NCI-H187 (cell line): Measurements from ENCODE around the gene CACHD1.

ENCODE experiments used
- DNase-seq, 2 experiments: peaks; one replicate each; lab custom pipeline; 2025; lab: John Stamatoyannopoulos, UW

CACHD1 gene

DNA sequence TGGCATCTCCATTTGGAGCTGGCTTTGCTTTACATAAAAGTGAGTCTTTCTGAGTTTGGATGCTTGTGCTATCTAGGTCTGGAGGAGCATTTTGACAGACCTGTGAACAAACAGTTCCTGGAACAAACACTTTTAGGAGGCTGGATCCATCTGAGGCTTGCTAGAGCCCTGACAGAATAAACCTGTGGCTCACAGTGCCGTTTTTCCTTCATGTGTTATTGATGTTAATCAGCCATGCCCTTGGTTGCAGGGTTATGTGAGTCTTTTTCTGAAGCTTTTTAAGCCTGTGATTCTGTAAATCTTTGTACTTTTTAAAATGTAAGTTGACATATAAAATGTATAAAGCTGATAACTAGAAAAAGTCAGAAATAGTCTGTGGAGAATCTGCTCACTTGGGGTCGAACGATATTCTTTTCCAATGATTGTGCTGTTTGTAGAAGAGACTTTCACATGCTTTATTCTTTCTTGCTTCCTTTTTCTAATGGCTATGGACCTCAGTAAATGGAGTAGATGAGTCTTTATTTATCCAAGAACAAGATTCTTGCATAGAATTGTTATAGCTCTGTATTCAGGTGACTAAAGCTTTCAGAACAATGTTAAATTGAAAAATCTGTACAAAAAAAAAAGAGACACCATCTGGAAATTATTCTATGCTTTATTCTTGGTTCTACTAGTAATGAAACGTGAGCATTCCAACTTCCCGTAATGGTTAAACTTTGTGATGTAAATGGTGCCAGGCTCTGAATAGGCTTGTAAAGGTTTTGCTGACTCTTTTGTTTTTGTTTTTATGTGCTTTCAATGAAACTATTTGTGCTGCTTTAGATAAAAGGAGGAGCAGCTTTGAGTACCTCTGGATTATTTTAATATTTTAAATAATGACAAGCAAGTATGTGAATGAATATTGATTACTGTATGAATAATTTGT, 53.7 kb downstream of the CACHD1 start:
- DNase-seq = no peak

GRCh38 chr1:64524614-64525013, 54.7 kb downstream of the CACHD1 start:
- no peak for DNase-seq

DNA sequence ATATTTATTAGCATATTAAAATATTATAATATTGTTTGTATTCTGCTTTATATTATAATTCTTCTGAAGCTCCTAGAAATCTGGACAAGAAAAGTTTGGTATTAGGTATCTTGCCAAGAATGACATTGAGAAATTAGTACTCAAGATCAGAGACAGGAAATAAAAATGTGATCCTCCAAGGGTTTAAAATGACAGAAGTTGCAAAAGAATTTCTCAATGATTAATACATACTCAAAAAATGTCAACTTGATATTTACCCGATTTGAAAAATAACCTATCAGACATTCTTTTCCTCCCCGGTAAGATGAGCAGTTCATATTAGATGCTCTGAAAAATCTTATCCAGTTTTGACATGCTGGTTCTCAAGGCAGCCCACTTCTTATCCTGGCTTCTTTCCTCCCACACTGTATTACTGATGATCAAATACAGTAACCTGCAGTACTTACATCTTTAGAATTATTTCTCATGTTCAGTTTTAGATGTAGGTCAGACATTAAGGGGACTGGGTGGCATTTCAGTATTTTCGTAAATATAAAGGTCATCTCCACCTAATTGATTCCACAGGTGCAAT, 55.3 kb downstream of the CACHD1 start:
- no peak for DNase-seq

GRCh38 chr1:64526312-64526711, 56.4 kb downstream of the CACHD1 start:
- DNase-seq = no peak

- DNase-seq = no peak
These were observed 57.2 kb downstream of the CACHD1 start for GRCh38 chr1:64527165-64527564.

DNA sequence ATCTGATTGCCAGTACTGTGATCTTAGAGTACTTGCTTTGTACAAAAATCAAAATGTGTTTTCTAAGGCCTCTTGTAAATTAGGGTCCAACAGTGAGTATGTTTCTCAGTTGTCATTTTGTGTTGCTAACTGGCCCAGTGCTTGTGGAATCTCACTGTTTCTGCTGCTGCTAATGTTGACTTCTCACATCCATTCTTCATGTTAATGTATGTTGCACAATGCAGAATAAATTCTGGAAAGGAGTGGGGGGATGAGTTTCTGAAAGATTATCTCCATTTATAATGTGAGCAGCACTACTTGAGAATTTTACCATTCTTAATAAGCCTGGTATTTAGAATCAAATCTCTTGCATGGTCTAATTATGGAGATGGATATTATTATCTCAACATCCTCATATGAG, 57.9 kb downstream of the CACHD1 start:
- DNase-seq = no peak

DNA sequence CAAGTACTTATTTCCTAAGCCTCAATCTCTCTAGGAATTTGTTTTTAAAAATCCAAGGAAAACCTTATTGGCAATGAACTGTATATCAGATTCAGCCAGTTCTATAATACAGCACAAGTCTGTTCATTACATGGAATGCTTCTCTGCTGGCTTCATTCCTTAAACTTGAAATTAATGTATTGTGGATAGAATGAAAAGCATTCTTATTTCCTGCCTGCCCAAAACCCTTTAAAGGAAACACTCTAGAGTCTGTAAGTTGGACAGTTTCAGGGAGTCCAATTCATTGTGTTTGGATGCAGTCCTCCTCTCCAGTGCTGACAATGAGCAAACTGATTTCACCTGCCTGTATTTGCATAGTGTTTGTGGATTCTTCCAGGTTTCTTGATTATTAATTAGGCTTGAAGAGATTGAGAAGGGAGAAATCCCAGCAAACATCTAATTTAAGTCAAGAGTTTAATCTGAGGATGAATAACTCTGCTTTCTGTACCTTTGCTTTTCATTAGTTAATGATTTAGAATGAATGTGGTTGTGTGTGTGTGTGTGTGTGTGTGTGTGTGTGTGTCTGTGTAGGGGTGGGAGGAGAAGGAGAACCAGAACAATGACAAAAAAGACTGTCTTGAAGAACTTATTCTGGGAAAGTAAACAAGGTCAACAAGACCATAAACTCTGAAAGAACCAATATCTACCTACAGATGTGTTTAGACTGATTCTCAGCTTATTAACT, 61.2 kb downstream of the CACHD1 start:
- no peak for DNase-seq

GRCh38 chr1:64532646-64533045, 62.7 kb downstream of the CACHD1 start:
- no peak for DNase-seq

DNA sequence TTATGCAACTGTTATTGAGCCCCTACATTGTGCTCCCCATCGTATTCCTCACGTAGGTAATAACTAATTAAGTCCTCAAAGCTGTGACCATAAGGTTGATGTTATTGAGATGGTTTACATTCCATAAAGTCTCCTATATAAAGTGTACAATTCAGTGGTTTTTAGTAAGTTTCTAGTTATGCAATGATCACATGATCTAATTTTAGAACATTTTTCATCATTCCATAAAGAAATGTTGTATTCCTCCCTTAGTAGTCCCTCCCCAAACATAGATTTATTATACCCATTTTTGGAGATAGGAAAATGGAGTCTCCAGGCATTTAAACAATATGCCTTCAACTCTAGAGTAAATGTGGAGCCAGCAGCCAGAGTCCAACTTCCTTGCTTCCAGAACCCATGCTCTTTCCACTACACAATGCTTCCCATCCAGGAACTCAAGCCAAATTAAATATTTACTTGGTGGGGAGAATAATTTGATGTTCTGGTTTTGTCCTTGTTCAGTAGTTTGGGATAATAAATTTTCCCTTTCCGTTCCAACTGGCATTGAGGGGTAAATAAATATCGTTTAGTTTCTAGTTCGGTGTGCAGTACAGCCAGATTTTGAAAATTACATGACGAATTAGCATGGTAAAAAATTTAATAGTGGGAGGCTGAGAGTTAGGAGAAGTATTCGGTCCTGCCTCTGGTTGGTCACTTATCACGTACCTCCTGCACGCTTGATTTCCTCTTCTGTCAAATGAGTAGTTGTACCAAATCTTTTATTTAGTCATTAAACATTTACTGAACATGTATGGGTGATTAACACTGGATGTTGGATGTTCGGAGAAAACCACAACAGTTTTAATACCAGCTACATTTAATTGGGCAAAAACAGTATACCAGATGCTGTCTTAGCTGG, 66.3 kb downstream of the CACHD1 start:
- DNase-seq = no peak

DNA sequence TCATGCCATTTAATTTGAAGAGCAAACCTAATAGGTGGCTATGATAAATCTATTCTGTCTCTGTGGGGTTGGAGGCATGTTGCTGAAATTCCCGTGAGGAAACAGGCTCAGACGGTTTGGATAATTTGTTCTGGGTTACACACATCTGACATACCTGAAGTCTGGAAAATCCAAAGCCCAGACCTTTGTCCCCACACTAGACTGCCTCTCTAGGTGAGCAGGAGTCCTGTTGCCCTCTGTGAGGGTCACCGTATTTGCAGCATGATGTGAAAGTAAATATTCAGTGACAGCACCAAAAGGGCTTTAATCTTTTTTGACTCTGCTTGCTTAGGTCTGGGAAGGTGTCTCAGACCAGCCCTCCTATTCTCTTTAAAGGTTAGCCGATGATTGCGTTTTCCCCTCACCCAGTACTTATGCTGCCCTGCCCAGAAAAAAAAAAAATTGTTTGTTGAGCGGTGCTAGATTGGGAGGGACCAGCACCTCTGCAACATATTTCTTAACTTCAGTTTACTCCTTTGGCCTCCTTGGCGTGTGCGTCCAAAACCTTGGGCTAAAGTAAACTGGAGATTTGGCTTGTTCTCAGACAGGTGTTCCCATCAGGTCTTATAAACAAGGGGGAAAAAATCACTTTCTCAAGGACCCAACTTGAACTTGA, 67.0 kb downstream of the CACHD1 start:
- no peak for DNase-seq

GRCh38 chr1:64537942-64538341, 68.0 kb downstream of the CACHD1 start:
- no peak for DNase-seq

- DNase-seq = no peak
These were observed 68.5 kb downstream of the CACHD1 start for GRCh38 chr1:64538389-64538788.

- no peak for DNase-seq
These were observed 69.4 kb downstream of the CACHD1 start for GRCh38 chr1:64539289-64539688.

- DNase-seq = no peak
These were observed 69.9 kb downstream of the CACHD1 start for GRCh38 chr1:64539781-64540218.

- no peak for DNase-seq
These were observed 70.4 kb downstream of the CACHD1 start for GRCh38 chr1:64540265-64540791.

DNA sequence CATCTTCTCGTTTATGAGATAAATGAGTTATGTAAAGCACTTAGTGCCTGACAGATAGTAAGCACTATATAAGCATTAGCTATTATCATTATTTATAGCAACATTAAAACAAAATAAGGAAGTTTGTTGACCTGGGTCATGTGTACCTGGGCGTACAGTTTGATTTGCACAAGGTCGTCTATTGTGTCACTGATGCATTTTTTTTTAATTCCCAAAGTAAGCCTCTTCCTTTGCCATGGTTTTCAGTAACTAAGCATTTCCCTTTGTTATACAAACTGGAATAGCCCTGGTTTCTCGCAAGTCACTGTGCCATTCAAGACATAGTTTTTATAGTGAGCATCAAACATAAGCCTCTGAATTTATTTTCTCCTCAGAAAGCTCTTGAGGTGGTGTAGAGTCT, 72.2 kb downstream of the CACHD1 start:
- DNase-seq = no peak

DNA sequence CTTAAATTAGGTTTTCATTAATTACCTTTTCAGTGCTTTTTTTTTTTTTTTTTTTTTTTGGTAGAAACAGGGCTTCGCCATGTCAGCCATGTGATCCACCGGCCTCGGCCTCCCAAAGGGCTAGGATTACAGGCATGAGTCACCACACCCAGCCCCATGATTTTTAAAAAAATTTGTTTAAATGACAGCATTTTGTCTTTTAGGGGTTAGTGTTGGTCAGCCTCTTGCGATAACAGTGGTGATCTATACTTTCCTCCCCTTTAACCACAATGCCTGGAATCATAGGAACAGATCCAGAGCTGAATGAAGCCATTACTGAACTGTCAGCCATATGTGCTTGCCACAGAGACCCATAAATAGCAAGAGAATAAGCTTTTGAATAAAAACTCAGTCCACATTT, 73.9 kb downstream of the CACHD1 start:
- DNase-seq = no peak

- DNase-seq = no peak
These were observed 75.4 kb downstream of the CACHD1 start for GRCh38 chr1:64545118-64545843.

DNA sequence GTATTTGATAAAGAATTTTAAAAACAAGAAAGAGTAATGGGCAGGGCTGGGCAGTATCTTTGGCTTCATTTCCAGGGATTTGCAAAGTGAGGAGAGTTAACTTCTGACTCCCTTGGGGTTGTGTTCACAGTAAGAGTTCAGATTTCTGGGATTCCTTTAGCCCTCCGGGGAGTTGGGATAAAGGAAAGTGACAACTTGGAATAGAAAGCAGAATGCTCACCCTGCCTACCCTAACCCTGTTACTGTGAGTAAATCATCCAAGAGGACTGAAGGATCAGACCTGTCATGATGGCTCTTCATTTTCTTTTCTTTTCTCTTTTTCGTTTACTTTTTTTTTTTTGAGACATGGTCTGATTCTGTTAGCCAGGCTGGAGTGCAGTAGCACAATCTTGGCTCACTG, 76.1 kb downstream of the CACHD1 start:
- no peak for DNase-seq

- no peak for DNase-seq
These were observed 79.7 kb downstream of the CACHD1 start for GRCh38 chr1:64549464-64550239.
